ENCODE measurements around the gene ISCA2.

- TF ChIP-seq CTCF (IDR thresholded peaks at IDR 0.05; ENCODE audit: low read length) (no peak), EZH2 (IDR thresholded peaks at IDR 0.05; ENCODE audit: borderline replicate concordance, low read length) (no peak)
These were observed 45.9 kb downstream of the ISCA2 start for GRCh38 chr14:74539503-74539902.
